ENCODE measurements around the gene SLC25A27. TPM values are rescaled to one million over a fixed set of nuclear protein-coding genes. Genes with fewer than 3 reads are reported as not detected.

Gene SLC25A27
- total and polyA plus RNA-seq, 9 of the 15 experiments (the other 6 are each of a cell fraction or from before 2014, with no cell fraction given), result not detected

DNA sequence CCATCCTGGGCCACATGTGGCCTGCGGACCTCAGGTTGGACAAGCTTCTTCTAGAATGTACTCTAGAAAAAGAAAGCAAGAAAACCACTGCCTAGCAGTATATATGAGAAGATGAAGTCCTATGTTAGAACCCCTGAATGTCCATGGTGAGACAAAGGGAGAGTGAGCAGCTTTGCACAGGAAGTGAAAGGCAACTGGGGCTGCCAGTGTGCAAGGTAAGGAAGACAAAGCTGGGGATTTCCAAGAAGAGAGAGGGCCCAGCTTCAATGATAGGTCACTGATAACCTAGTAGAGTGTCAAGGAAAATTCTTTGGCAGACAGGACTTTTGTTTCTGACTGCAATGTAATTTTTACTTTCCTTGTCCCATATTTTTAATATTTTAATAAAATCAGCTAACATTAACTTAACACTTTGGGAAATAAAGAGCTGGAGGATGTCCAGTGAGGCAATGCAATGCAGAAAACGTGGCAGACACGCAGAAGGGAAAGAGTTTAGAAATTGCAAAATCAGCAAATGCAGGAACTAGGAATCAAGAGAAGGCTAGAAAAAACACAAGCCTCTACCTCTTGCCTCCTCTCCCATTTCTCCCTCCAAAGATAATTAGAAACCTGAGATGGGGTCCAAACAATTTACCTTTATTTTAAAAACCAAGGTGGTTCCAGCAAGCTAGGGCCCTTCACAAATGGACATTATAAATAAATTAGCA is 47.5 kb upstream of the SLC25A27 start (continued):
- TF ChIP-seq, protein P1, sequence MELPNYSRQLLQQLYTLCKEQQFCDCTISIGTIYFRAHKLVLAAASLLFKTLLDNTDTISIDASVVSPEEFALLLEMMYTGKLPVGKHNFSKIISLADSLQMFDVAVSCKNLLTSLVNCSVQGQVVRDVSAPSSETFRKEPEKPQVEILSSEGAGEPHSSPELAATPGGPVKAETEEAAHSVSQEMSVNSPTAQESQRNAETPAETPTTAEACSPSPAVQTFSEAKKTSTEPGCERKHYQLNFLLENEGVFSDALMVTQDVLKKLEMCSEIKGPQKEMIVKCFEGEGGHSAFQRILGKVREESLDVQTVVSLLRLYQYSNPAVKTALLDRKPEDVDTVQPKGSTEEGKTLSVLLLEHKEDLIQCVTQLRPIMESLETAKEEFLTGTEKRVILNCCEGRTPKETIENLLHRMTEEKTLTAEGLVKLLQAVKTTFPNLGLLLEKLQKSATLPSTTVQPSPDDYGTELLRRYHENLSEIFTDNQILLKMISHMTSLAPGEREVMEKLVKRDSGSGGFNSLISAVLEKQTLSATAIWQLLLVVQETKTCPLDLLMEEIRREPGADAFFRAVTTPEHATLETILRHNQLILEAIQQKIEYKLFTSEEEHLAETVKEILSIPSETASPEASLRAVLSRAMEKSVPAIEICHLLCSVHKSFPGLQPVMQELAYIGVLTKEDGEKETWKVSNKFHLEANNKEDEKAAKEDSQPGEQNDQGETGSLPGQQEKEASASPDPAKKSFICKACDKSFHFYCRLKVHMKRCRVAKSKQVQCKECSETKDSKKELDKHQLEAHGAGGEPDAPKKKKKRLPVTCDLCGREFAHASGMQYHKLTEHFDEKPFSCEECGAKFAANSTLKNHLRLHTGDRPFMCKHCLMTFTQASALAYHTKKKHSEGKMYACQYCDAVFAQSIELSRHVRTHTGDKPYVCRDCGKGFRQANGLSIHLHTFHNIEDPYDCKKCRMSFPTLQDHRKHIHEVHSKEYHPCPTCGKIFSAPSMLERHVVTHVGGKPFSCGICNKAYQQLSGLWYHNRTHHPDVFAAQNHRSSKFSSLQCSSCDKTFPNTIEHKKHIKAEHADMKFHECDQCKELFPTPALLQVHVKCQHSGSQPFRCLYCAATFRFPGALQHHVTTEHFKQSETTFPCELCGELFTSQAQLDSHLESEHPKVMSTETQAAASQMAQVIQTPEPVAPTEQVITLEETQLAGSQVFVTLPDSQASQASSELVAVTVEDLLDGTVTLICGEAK (IDR thresholded peaks at IDR 0.05), result no peak
- TF ChIP-seq, protein P1 (CRISPR knock-in tag; IDR thresholded peaks at IDR 0.05), result no peak
- TF ChIP-seq C11orf30 (IDR thresholded peaks at IDR 0.05; ENCODE audit: low read depth) (peak; percentile 23; the same call in 1 of the 2 replicates), ZNF184 (CRISPR knock-in tag; IDR thresholded peaks at IDR 0.05) (no peak)
